ENCODE results near the gene MLIP. TPM values are rescaled to one million over a fixed set of nuclear protein-coding genes. Genes with fewer than 3 reads are reported as not detected.
"Not testable (repeated sequence)": the region's sequence is repeated elsewhere in the genome, so short reads cannot be mapped to it uniquely, and the experiment has no call there.

Gene MLIP
- total RNA-seq, 1 donor from 2014 or later: 0.58 TPM

DNA sequence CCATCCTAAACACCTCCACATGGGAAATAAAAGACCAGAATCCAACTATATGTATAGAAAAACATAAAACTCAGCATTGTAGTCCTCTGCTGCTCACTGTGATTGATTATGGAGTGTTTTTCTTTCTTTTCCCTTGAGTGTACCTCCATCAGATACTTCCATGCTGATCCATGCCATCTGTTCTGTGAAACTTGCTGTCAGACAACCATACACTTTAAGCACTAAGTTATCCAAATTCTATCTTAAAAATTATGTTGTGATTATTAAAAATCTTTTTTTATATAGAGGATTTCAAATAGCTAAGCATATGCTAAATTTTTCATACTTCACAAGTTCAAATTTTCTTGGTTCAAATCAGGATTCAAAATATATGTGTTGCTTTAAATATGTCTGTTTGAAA is 105.1 kb downstream of the MLIP start:
- no peak for DNase-seq (ENCODE audit: extremely low read depth, low read depth, low spot score)

- no peak for DNase-seq (ENCODE audit: extremely low read depth, low read depth, low spot score)
Measured at GRCh38 chr6:54217018-54217417, 105.8 kb downstream of the MLIP start.

DNA sequence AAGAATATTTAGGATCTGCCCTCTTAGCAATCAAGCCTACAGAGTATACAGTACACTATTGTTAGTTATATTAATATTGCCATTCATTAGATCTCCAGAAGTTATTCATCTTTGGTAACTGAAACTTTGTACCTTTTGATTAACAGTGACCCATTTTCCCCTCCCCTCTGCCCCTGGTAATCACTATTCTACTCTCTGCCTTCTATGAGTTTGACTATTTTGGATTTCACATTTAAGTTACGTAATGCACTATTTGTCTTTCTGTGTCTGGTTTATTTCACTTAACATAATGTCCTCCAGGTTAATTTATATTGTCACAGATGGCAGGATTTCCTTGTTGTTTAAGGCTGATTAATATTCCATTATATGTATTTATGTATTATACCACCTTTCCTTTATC is 111.0 kb downstream of the MLIP start:
- no peak for DNase-seq (ENCODE audit: extremely low read depth, low read depth, low spot score)

GRCh38 chr6:54232703-54233102 is 121.5 kb downstream of the MLIP start:
- no peak for DNase-seq (ENCODE audit: extremely low read depth, low read depth, low spot score)

- no peak for DNase-seq (ENCODE audit: extremely low read depth, low read depth, low spot score)
Measured at GRCh38 chr6:54234539-54234938, 123.3 kb downstream of the MLIP start.

- no peak for DNase-seq (ENCODE audit: extremely low read depth, low read depth, low spot score)
Measured at GRCh38 chr6:54236984-54237383, 125.7 kb downstream of the MLIP start.

DNA sequence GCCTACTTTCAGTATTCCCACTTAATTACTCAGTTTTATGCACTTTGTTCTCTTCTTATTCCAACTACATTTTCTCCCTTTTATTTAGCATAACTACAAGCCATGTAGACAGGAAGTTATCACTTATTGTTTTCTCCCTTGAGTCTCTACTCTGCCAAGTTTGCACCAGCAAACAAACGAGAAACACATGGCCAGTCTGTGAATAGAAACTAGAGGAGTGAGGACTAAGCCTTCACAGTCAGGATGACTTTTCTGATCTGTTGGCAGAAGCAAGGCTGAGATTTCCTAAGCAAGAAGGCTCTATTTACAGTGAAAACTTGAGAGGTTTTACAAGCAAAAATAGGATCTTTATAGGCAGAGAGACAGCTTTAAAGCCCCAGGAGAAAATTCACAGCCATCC is 127.2 kb downstream of the MLIP start:
- no peak for DNase-seq (ENCODE audit: extremely low read depth, low read depth, low spot score)

DNA sequence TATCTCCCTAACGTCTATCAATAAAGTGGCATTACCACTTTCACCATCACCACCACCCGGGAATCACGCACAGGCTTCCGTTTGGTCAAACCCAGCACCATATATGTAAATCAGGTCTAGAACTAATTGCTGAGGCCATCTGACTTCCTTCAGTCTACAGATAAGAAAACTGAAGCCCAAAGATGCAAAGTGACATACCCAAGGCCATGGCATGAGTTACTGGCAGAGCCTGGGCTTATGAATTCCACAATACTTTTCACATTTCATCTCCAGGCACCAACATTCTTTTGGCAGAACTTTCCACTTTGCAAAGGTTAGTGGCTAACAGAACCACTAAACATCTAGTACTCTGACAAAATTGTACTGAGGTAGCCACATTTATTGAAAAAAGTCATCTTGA is 132.5 kb downstream of the MLIP start:
- no peak for DNase-seq (ENCODE audit: extremely low read depth, low read depth, low spot score)

- no peak for DNase-seq (ENCODE audit: extremely low read depth, low read depth, low spot score)
Measured at GRCh38 chr6:54244430-54244829, 133.2 kb downstream of the MLIP start.

GRCh38 chr6:54245265-54245664 is 134.0 kb downstream of the MLIP start:
- DNase-seq (ENCODE audit: extremely low read depth, low read depth, low spot score): no peak

- no peak for DNase-seq (ENCODE audit: extremely low read depth, low read depth, low spot score)
Measured at GRCh38 chr6:54248319-54248718, 137.1 kb downstream of the MLIP start.

DNA sequence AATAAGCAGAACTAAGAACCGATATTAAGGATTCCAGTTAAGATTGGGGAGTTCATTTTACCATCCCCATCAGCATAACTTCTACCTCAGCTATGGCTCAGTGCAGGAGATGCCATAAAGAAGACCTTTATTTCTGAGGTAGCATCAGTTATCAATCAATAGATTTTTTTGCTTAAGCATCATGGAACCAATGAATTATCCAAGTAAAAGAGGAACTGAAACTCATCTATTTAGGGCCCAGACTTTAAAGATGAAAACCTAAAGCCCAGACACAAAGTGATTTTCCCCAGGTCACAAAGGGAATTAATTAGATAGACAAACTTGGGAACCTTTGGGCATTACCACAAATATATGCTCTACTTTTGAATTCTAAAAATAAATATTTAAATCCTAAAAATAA is 137.8 kb downstream of the MLIP start:
- no peak for DNase-seq (ENCODE audit: extremely low read depth, low read depth, low spot score)

DNA sequence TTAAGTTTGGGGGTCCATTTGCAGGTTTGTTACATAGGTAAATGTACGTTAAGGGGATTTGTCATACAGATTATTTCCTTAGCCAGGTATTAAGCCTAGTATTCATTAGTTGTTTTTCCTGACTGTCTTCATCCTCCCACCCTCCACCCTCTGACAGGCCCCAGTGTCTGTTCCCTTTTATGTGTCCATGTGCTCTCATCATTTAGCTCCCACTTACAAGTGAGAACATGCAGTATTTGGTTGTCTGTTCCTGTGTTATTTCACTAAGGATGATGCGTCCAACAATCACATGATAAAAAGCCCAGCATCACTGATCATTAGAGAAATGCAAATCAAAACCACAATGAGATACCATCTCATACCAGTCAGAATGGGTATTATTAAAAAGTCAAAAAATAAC is 138.6 kb downstream of the MLIP start:
- DNase-seq (ENCODE audit: extremely low read depth, low read depth, low spot score): not testable (repeated sequence)

DNA sequence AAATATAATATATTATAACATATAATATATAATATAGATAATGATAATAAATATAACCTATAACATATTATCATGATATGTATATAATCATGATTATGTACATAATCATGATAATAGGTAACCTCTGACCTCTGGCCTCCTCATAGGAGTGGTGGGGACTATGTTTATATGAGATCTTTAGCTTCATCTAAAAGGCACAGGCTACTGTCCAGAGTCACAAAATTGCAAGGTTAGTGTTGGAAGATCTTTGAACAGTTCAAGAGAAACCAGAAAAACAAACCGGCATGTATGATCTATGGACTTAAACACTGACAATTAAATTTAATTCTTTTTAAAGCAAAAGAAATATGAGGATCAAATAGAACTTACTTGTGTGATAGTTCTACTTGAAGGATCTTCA is 141.3 kb downstream of the MLIP start:
- no peak for DNase-seq (ENCODE audit: extremely low read depth, low read depth, low spot score)

- no peak for DNase-seq (ENCODE audit: extremely low read depth, low read depth, low spot score)
Measured at GRCh38 chr6:54252916-54253315, 141.7 kb downstream of the MLIP start.

DNA sequence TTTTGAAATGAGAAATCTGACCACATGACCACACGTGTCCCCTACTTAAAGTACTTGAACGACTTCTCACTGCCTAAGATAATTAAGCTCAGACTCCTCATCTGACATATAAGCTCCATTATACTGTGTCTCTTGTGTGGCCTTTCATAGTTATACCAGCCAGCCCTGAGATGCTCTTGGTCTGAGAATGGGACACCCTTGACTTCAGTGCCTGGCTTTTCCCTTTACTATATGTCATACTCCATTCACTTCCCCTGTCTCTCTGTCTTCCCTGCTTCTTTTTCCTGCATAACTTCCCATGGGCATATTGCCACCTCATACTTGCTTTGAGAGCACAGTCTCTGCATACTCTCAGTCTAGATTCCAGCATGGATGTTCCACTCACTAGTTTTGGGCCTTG is 143.6 kb downstream of the MLIP start:
- no peak for DNase-seq (ENCODE audit: extremely low read depth, low read depth, low spot score)

- no peak for DNase-seq (ENCODE audit: extremely low read depth, low read depth, low spot score)
Measured at GRCh38 chr6:54255886-54256285, 144.6 kb downstream of the MLIP start.

DNA sequence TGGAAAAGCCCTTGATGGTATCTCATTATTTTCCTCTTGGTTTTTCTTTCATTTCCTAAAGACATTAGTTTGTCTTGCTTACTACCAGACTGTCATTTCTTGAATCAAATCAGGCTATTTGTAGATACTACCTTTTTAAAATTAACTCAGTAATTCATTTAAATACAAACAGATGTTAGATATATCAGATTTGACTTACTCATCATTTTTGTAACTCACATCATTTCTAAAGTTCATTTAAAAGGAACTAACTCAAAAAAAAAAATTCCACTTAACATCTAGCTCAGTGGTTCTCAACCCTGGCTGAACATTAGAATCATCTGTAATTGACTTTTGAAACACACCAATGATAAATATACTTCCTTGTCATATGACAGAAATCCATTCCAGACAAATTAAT is 148.8 kb downstream of the MLIP start:
- DNase-seq (ENCODE audit: extremely low read depth, low read depth, low spot score): no peak

GRCh38 chr6:54262499-54262898 is 151.3 kb downstream of the MLIP start:
- DNase-seq (ENCODE audit: extremely low read depth, low read depth, low spot score): no peak

DNA sequence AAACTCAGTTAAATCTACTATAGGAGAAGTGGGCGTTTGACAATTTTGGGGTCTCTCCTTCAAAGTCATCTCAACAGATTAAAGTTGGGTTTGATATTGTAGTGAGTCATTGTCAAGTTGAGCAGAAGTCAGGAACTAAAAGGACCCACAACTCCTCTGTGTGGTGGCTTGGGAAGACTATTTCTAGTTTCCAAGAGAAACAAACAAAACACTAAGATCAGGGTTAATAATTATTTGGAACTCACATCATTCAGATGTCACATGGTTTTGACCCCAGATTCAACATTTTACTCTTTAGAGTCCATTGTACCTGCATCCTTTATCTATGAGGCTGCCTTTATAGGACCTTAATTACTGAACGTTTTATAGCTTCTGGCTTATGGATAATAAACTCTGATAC is 151.7 kb downstream of the MLIP start:
- no peak for DNase-seq (ENCODE audit: extremely low read depth, low read depth, low spot score)

GRCh38 chr6:54264581-54265272 is 153.5 kb downstream of the MLIP start:
- no peak for DNase-seq (ENCODE audit: extremely low read depth, low read depth, low spot score)

- no peak for DNase-seq (ENCODE audit: extremely low read depth, low read depth, low spot score)
Measured at GRCh38 chr6:54266400-54266923, 155.2 kb downstream of the MLIP start.

DNA sequence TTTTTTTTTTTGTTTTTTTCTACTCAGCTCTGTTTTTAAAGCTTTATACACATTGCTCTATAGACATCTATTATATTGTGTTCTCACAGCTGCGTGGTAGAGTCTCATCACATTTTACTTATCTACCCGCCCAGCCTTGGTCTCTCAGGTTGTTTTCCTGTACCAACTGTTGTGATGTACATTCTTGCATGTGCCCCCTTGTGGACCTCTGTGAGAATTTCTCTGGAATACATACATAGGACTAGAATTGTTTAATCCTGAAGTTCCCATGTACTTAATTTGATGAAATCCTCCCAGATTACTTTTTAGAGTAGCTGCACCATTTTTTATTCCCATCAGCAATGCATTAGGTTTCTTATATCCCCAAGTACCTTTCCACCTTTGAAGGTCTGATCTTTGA is 156.6 kb downstream of the MLIP start:
- DNase-seq (ENCODE audit: extremely low read depth, low read depth, low spot score): no peak
